Neural cell (in vitro differentiated cells): ENCODE results near the gene RAD9A. TPM values are rescaled to one million over a fixed set of nuclear protein-coding genes. Genes with fewer than 3 reads are reported as not detected.

Experiments used
- H2AFZ ChIP-seq: fragments of 200-600, 300-800 bp; sonication (generic), shearing (Covaris generic); 2 replicates; pipeline ENCODE4 v1.6.0; 2014; ENCODE audit warnings: low read depth, mild to moderate bottlenecking, antibody characterized with exemption, low read length, moderate library complexity
- H3F3A ChIP-seq: fragments of 200-600 bp; shearing (Covaris generic); 2 replicates; pipeline ENCODE4 v1.6.1; 2016; ENCODE audit warnings: mild to moderate bottlenecking, moderate library complexity, mixed read lengths, antibody characterized with exemption, low read length; ENCODE audit not compliant: insufficient read depth, poor library complexity, severe bottlenecking
- H3K27ac ChIP-seq: fragments of 200-600, 300-800 bp; sonication (generic), shearing (Covaris generic); 2 replicates; pipeline ENCODE4 v1.5.1; 2014; ENCODE audit warnings: mild to moderate bottlenecking, low read length, moderate library complexity
- H3K27me3 ChIP-seq: fragments of 300-800, 200-600 bp; sonication (generic), shearing (Covaris generic); 2 replicates; pipeline ENCODE4 v1.6.0; 2014; ENCODE audit warnings: mild to moderate bottlenecking, low read depth, low read length, moderate library complexity; ENCODE audit not compliant: insufficient read depth
- H3K36me3 ChIP-seq: fragments of 300-800, 200-600 bp; sonication (generic), shearing (Covaris generic); 2 replicates; pipeline ENCODE4 v1.5.1; 2014; ENCODE audit warnings: mild to moderate bottlenecking, antibody characterized with exemption, low read length, moderate library complexity; ENCODE audit not compliant: insufficient read depth
- H3K4me2 ChIP-seq: fragments of 300-800, 200-600 bp; sonication (generic), shearing (Covaris generic); 2 replicates; pipeline ENCODE4 v1.6.0; 2014; ENCODE audit warnings: mild to moderate bottlenecking, low read length
- H3K4me3 ChIP-seq: fragments of 300-800, 200-600 bp; sonication (generic), shearing (Covaris generic); 2 replicates; pipeline ENCODE4 v1.5.1; 2014; ENCODE audit warnings: mild to moderate bottlenecking, low read length, moderate library complexity
- H3K79me2 ChIP-seq: fragments of 200-600 bp; shearing (Covaris generic); replicated peaks from 2 replicates; pipeline ENCODE4 v1.6.0; 2014; ENCODE audit warnings: mild to moderate bottlenecking, low read length, moderate library complexity; ENCODE audit not compliant: insufficient read depth
- H3K9ac ChIP-seq: fragments of 300-800, 200-600 bp; sonication (generic), shearing (Covaris generic); 2 replicates; pipeline ENCODE4 v1.6.1; 2016; ENCODE audit warnings: mild to moderate bottlenecking, low read length, mixed read lengths
- H3K9me2 ChIP-seq: fragments of 200-600 bp; shearing (Covaris generic); 2 replicates; pipeline ENCODE4 v1.6.1; 2016; ENCODE audit warnings: mild to moderate bottlenecking, low read length, mixed read lengths; ENCODE audit not compliant: insufficient read depth
- H3K9me3 ChIP-seq: fragments of 200-600, 300-800 bp; sonication (generic), shearing (Covaris generic); 2 replicates; pipeline ENCODE4 v1.6.1; 2016; ENCODE audit warnings: mild to moderate bottlenecking, mixed run types, low read length, moderate library complexity, mixed read lengths
- H4K20me1 ChIP-seq: fragments of 200-600 bp; shearing (Covaris generic); 2 replicates; pipeline ENCODE4 v1.6.1; 2016; ENCODE audit warnings: mild to moderate bottlenecking, mixed run types; ENCODE audit not compliant: insufficient read depth
- CTCF ChIP-seq: fragments of 450-650 bp; IDR thresholded peaks from 2 replicates; pipeline ENCODE4 v1.5.1; 2014; ENCODE audit warnings: antibody characterized with exemption, mild to moderate bottlenecking, moderate library complexity; ENCODE audit not compliant: poor library complexity, severe bottlenecking
- EP300 ChIP-seq: fragments of 450-650 bp; conservative IDR thresholded peaks from 2 replicates; pipeline ENCODE4 v1.6.1; 2014; ENCODE audit warnings: antibody characterized with exemption, mild to moderate bottlenecking, moderate library complexity; ENCODE audit not compliant: poor library complexity, severe bottlenecking
- EZH2 ChIP-seq: fragments of 200-600, 300-800 bp; shearing (Covaris generic), sonication (generic); IDR thresholded peaks from 2 replicates; pipeline ENCODE4 v1.6.1; 2014; ENCODE audit warnings: antibody characterized with exemption, low read length, borderline replicate concordance, mild to moderate bottlenecking; ENCODE audit not compliant: insufficient read depth, poor library complexity, severe bottlenecking
- MXI1 ChIP-seq: fragments of 450-650 bp; conservative IDR thresholded peaks from 2 replicates; pipeline ENCODE4 v1.6.1; 2014; ENCODE audit warnings: antibody characterized with exemption, mild to moderate bottlenecking; ENCODE audit not compliant: poor library complexity, severe bottlenecking
- POLR2AphosphoS5 ChIP-seq: IDR thresholded peaks from 2 replicates; pipeline ENCODE4 v1.6.1; 2012
- RAD21 ChIP-seq: fragments of 450-650 bp; conservative IDR thresholded peaks from 2 replicates; pipeline ENCODE4 v1.6.1; 2014; ENCODE audit warnings: antibody characterized with exemption, mild to moderate bottlenecking, moderate library complexity
- REST ChIP-seq: IDR thresholded peaks from 2 replicates; pipeline ENCODE4 v1.6.1; 2012; ENCODE audit warnings: borderline replicate concordance
- SMC3 ChIP-seq: fragments of 450-650 bp; conservative IDR thresholded peaks from 2 replicates; pipeline ENCODE4 v1.6.1; 2014; ENCODE audit warnings: antibody characterized with exemption, mild to moderate bottlenecking, moderate library complexity; ENCODE audit not compliant: poor library complexity
- TAF1 ChIP-seq: IDR thresholded peaks from 2 replicates; pipeline ENCODE4 v1.6.1; 2012; ENCODE audit warnings: low read depth
- polyA plus RNA-seq: library from polyadenylated mRNA; depleted of rRNA; stranded (reverse); fragments of >200 nt; gene quantifications from 2 replicates; pipeline ENCODE4 v1.2.3, GENCODE V29; 2014

The RAD9A gene
- polyA plus RNA-seq, 1 donor from 2014 or later: 59.6 TPM

DNA sequence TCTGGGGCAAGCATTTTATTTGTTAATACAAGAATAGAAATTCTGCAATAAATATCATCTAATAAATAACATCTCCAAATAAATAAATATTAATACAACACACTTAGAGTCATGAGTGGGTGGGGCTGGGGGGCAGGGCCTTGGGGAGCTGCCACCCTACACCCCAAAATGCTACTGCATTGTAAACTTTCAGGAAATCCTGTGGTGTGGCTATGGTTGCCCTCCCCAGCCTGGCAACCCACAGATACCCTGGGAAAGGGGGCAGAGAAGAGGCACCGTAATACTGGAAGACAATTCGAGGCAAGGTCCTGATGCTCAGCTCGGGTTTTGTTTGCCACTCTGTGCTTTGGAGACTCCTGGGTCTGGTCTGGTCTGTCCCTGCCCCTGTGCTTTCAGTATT, 27.6 kb upstream of the RAD9A start (continued):
- no peak for TF ChIP-seq REST

GRCh38 chr11:67364783-67365722, 26.7 kb upstream of the RAD9A start:
- no peak overlapping the region for H3K4me3 ChIP-seq
- H3F3A ChIP-seq: no peaks in the 10 kb centered on the region
- no peaks in the 10 kb centered on the region for H4K20me1 ChIP-seq
- H3K9me2 ChIP-seq: no peaks in the 10 kb centered on the region
- H2AFZ ChIP-seq: no peak overlapping the region
- H3K79me2 ChIP-seq: no peaks in the 10 kb centered on the region
- no peak overlapping the region for H3K27ac ChIP-seq
- H3K9ac ChIP-seq: no peak overlapping the region
- no peaks in the 10 kb centered on the region for H3K27me3 ChIP-seq
- H3K9me3 ChIP-seq: no peaks in the 10 kb centered on the region
- no peak for TF ChIP-seq EP300
- no peak overlapping the region for H3K4me2 ChIP-seq
- no peaks in the 10 kb centered on the region for H3K36me3 ChIP-seq

GRCh38 chr11:67365736-67366444, 25.9 kb upstream of the RAD9A start:
- Histone ChIP-seq H4K20me1 (no peaks in the 10 kb centered on the region), H3K9me3 (no peaks in the 10 kb centered on the region), H3K9ac (no peak overlapping the region), H2AFZ (no peak overlapping the region), H3K9me2 (no peaks in the 10 kb centered on the region), H3K4me2 (no peak overlapping the region), H3K27ac (no peak overlapping the region), H3K4me3 (no peak overlapping the region), H3K27me3 (no peaks in the 10 kb centered on the region), H3F3A (no peaks in the 10 kb centered on the region), H3K79me2 (no peaks in the 10 kb centered on the region), H3K36me3 (no peaks in the 10 kb centered on the region)
- TF ChIP-seq EZH2 (no peak), POLR2AphosphoS5 (no peak), RAD21 (no peak), SMC3 (no peak), EP300 (no peak), MXI1 (no peak), REST (no peak), CTCF (no peak), TAF1 (no peak)
